HEK293 (cell line): ENCODE data around the gene CLNS1A.

Experiments used
- CTCF ChIA-PET: fragments of 350-600 bp; formaldehyde crosslinking; extraction: SDS; loops from one replicate; lab custom pipeline; 2021; ENCODE audit warnings: antibody characterized with exemption; lab: Yijun Ruan, JAX
- POLR2A ChIA-PET: fragments of 300-600 bp; formaldehyde crosslinking; extraction: SDS; loops from one replicate; lab custom pipeline; 2020; ENCODE audit warnings: antibody characterized with exemption, inconsistent platforms; lab: Yijun Ruan, JAX
- H3K27ac ChIP-seq: fragments of 200-500 bp; sonication (Bioruptor generic); 2 replicates; pipeline ENCODE4 v1.5.1; 2014; ENCODE audit warnings: low read depth, low read length, control low read depth, inconsistent platforms; ENCODE audit errors: extremely low read depth
- H3K36me3 ChIP-seq, 2 experiments: fragments of 200-500 bp in 1 of 2; sonication (Bioruptor generic) in 1 of 2; 1 replicate in 1 of 2; 2 replicates in 1 of 2; pipeline ENCODE4 v1.5.1; 2014 to 2017; ENCODE audit warnings: inconsistent platforms in 2 of 2, low read length in 2 of 2; ENCODE audit not compliant: control insufficient read depth in 2 of 2, insufficient read depth in 1 of 2
- H3K4me1 ChIP-seq: fragments of 200-500 bp; sonication (Bioruptor generic); 2 replicates; pipeline ENCODE4 v1.5.1; 2014; ENCODE audit warnings: mild to moderate bottlenecking, low read length, inconsistent platforms; ENCODE audit not compliant: control insufficient read depth, insufficient read depth
- H3K4me3 ChIP-seq: 2 replicates; pipeline ENCODE4 v1.5.1; 2011; ENCODE audit warnings: low read depth, mild to moderate bottlenecking, control low read depth, low read length, moderate library complexity
- H3K9me3 ChIP-seq: fragments of 200-500 bp; sonication (Bioruptor generic); 2 replicates; pipeline ENCODE4 v1.5.1; 2014; ENCODE audit warnings: low read depth, low read length, inconsistent platforms; ENCODE audit not compliant: control insufficient read depth, insufficient read depth
- GLI4 ChIP-seq: fragments of 450-650 bp; formaldehyde crosslinking; IDR thresholded peaks from 2 replicates; pipeline ENCODE4 v1.5.1; 2016; ENCODE audit warnings: missing biosample characterization, missing genetic modification characterization
- HOXA7 ChIP-seq: sonication (generic); formaldehyde crosslinking; IDR thresholded peaks from 2 replicates; pipeline ENCODE4 v1.8.1; 2022; ENCODE audit warnings: missing genetic modification reagents, borderline replicate concordance
- MYNN ChIP-seq: fragments of 450-650 bp; formaldehyde crosslinking; IDR thresholded peaks from 2 replicates; pipeline ENCODE4 v1.5.1; 2016; ENCODE audit warnings: missing biosample characterization, missing genetic modification characterization, borderline replicate concordance
- OSR2 ChIP-seq: fragments of 450-650 bp; formaldehyde crosslinking; IDR thresholded peaks from 2 replicates; pipeline ENCODE4 v1.5.1; 2016; ENCODE audit warnings: missing biosample characterization, missing genetic modification characterization
- PRDM1 ChIP-seq: fragments of 450-650 bp; formaldehyde crosslinking; IDR thresholded peaks from 2 replicates; pipeline ENCODE4; 2016; ENCODE audit warnings: missing biosample characterization, missing genetic modification characterization
- SCRT2 ChIP-seq: fragments of 450-650 bp; formaldehyde crosslinking; IDR thresholded peaks from 2 replicates; pipeline ENCODE4 v1.5.1; 2016; ENCODE audit warnings: missing biosample characterization, missing genetic modification characterization
- ZBTB10 ChIP-seq: fragments of 450-650 bp; formaldehyde crosslinking; IDR thresholded peaks from 2 replicates; pipeline ENCODE4 v1.5.1; 2016; ENCODE audit warnings: missing biosample characterization, missing genetic modification characterization
- ZBTB20 ChIP-seq: fragments of 450-650 bp; formaldehyde crosslinking; IDR thresholded peaks from 2 replicates; pipeline ENCODE4 v1.5.1; 2016; ENCODE audit warnings: missing biosample characterization, missing genetic modification characterization
- ZBTB7A ChIP-seq: fragments of 450-650 bp; formaldehyde crosslinking; IDR thresholded peaks from 2 replicates; pipeline ENCODE4 v1.5.1; 2016; ENCODE audit warnings: low read depth, missing biosample characterization, missing genetic modification characterization
- ZFP3 ChIP-seq: fragments of 450-650 bp; formaldehyde crosslinking; IDR thresholded peaks from 2 replicates; pipeline ENCODE4 v1.5.1; 2016; ENCODE audit warnings: low read depth, missing biosample characterization, missing genetic modification characterization
- ZNF132 ChIP-seq: fragments of 450-650 bp; formaldehyde crosslinking; IDR thresholded peaks from 2 replicates; pipeline ENCODE4 v1.5.1; 2017; ENCODE audit warnings: missing biosample characterization, missing genetic modification characterization, borderline replicate concordance
- ZNF18 ChIP-seq: fragments of 450-650 bp; formaldehyde crosslinking; IDR thresholded peaks from 2 replicates; pipeline ENCODE4 v1.5.1; 2016; ENCODE audit warnings: missing biosample characterization, missing genetic modification characterization
- ZNF23 ChIP-seq: fragments of 450-650 bp; formaldehyde crosslinking; IDR thresholded peaks from 2 replicates; pipeline ENCODE4 v1.5.1; 2016; ENCODE audit warnings: missing biosample characterization, missing genetic modification characterization, borderline replicate concordance
- ZNF274 ChIP-seq, 2 experiments: fragments of 200-500 bp in 1 of 2; fragments of 450-650 bp in 1 of 2; sonication (Bioruptor generic) in 1 of 2; formaldehyde crosslinking in 1 of 2; IDR thresholded peaks; 2 replicates each; pipeline versions ENCODE4 v1.5.1 to v1.6.1; 2014 to 2016; ENCODE audit warnings: borderline replicate concordance in 1 of 2, inconsistent platforms in 1 of 2, low read length in 1 of 2, missing biosample characterization in 1 of 2, missing genetic modification characterization in 1 of 2
- ZNF518A ChIP-seq: fragments of 450-650 bp; formaldehyde crosslinking; conservative IDR thresholded peaks from 2 replicates; pipeline ENCODE4 v1.5.1; 2016; ENCODE audit warnings: low read depth, missing biosample characterization, missing genetic modification characterization
- ZNF600 ChIP-seq: fragments of 450-650 bp; formaldehyde crosslinking; IDR thresholded peaks from 2 replicates; pipeline ENCODE4 v1.5.1; 2016; ENCODE audit warnings: missing biosample characterization, missing genetic modification characterization
- ZNF626 ChIP-seq: fragments of 450-650 bp; sonication (Bioruptor Pico); formaldehyde crosslinking; IDR thresholded peaks from 2 replicates; pipeline ENCODE4 v1.5.1; 2018; ENCODE audit warnings: missing biosample characterization, missing genetic modification characterization, inconsistent platforms

The CLNS1A gene

GRCh38 chr11:77687088-77687487, 49.5 kb upstream of the CLNS1A start:
- peaks cover 14 to 61% of the 10 kb centered on the region in 2 experiments for H3K36me3 ChIP-seq
- TF ChIP-seq ZNF23 (no peak), ZNF274 (IDR thresholded peaks at IDR 0.05; ENCODE audit: low read length) (no peak), ZNF274 (tag by site-specific recombination; IDR thresholded peaks at IDR 0.05; ENCODE audit: borderline replicate concordance) (no peak), ZBTB20 (no peak), PRDM1 (tag by site-specific recombination) (no peak), GLI4 (tag by site-specific recombination) (no peak), MYNN (tag by site-specific recombination) (no peak), ZFP3 (tag by site-specific recombination) (no peak), ZBTB10 (tag by site-specific recombination) (no peak), ZNF518A (tag by site-specific recombination) (no peak), ZNF132 (tag by site-specific recombination) (no peak)
- no peaks in the 10 kb centered on the region for H3K9me3 ChIP-seq
- H3K4me3 ChIP-seq, result no peak overlapping the region
- H3K27ac ChIP-seq, result no peak overlapping the region
- ChIA-PET POLR2A (no interaction called here), CTCF (interaction anchor here (0.7 kb wide), 1 partner anchor 9 kb away, joined by 3 read pairs; no protein-coding TSS in a partner anchor)
- no peaks in the 10 kb centered on the region for H3K4me1 ChIP-seq

- Histone ChIP-seq H3K4me3 (no peak overlapping the region), H3K9me3 (no peaks in the 10 kb centered on the region), H3K27ac (no peak overlapping the region), H3K36me3 (peaks cover 14 to 65% of the 10 kb centered on the region in 2 experiments), H3K4me1 (no peaks in the 10 kb centered on the region)
- no peak for TF ChIP-seq ZBTB7A (tag by site-specific recombination)
- no peak for TF ChIP-seq ZFP3 (tag by site-specific recombination)
- TF ChIP-seq HOXA7 (CRISPR knock-in tag), result no peak
- TF ChIP-seq ZNF626 (tag by site-specific recombination), result no peak
- TF ChIP-seq SCRT2 (tag by site-specific recombination), result no peak
- TF ChIP-seq ZNF600 (tag by site-specific recombination), result no peak
- TF ChIP-seq OSR2 (tag by site-specific recombination), result no peak
- TF ChIP-seq ZNF18 (tag by site-specific recombination), result no peak
- CTCF ChIA-PET, result interaction anchor here (0.6 kb wide), 1 partner anchor 859 kb away, joined by 3 read pairs; no protein-coding TSS in a partner anchor
- POLR2A ChIA-PET, result no interaction called here
Measured at GRCh38 chr11:77677138-77677537, 39.5 kb upstream of the CLNS1A start.
